ENCODE measurements around the gene WWOX. TPM values are rescaled to one million over a fixed set of nuclear protein-coding genes. Genes with fewer than 3 reads are reported as not detected.

Gene WWOX
- total and polyA plus RNA-seq, 4 experiments from 2014 or later = 10.4 to 23.1 (median 17.5) TPM

- Mint-ChIP-seq H3K4me1 (peaks cover 0 to 4% (median 0%) of the 10 kb centered on the region in 4 donors), H3K27ac (no peak overlapping the region), H3K27me3 (no peaks in the 10 kb centered on the region), H3K36me3 (no peaks in the 10 kb centered on the region), H3K4me3 (no peak overlapping the region), H3K9me3 (no peaks in the 10 kb centered on the region)
- Histone ChIP-seq H3K4me3 (ENCODE audit: low read length in 2 of 2) (no peak overlapping the region), H3K4me1 (ENCODE audit: insufficient read depth, low read length) (no peaks in the 10 kb centered on the region), H3K27ac (ENCODE audit: low read depth, low read length) (no peak overlapping the region), H3K27me3 (ENCODE audit: insufficient read depth, low read length) (no peaks in the 10 kb centered on the region), H3K36me3 (ENCODE audit: insufficient read depth, low read length) (no peaks in the 10 kb centered on the region), H3K9me3 (ENCODE audit: control insufficient read depth in 1 of 2, low read length in 2 of 2) (no peaks in the 10 kb centered on the region)
- ChIA-PET CTCF (ENCODE audit: partially characterized antibody) (no interaction called here), POLR2A (ENCODE audit: partially characterized antibody) (no interaction called here)
- intact Hi-C loops (cut with micrococcal nuclease) = no loop called here
- DNase-seq = no peak
Measured at GRCh38 chr16:78476615-78477014, 377.2 kb downstream of the WWOX start.

GRCh38 chr16:78478267-78478861 lies 378.9 kb downstream of the WWOX start:
- no peak overlapping the region for H3K4me3 Mint-ChIP-seq
- no peaks in the 10 kb centered on the region for H3K9me3 Mint-ChIP-seq
- H3K9me3 ChIP-seq (ENCODE audit: control insufficient read depth in 1 of 2, low read length in 2 of 2) = no peaks in the 10 kb centered on the region
- peaks cover 0 to 4% (median 0%) of the 10 kb centered on the region in 4 donors for H3K4me1 Mint-ChIP-seq
- no peak overlapping the region for H3K27ac Mint-ChIP-seq
- no peaks in the 10 kb centered on the region for H3K4me1 ChIP-seq (ENCODE audit: insufficient read depth, low read length)
- ChIA-PET CTCF (ENCODE audit: partially characterized antibody) (no interaction called here), POLR2A (ENCODE audit: partially characterized antibody) (no interaction called here)
- no peaks in the 10 kb centered on the region for H3K27me3 ChIP-seq (ENCODE audit: insufficient read depth, low read length)
- no peaks in the 10 kb centered on the region for H3K27me3 Mint-ChIP-seq
- DNase-seq = peak in 4 of 5 donors; percentile 2 to 9 (median 5)
- no peak overlapping the region for H3K4me3 ChIP-seq (ENCODE audit: low read length in 2 of 2)
- H3K27ac ChIP-seq (ENCODE audit: low read depth, low read length) = no peak overlapping the region
- H3K36me3 Mint-ChIP-seq = no peaks in the 10 kb centered on the region
- intact Hi-C loops (cut with micrococcal nuclease) = loop anchor here (1.0 kb wide), 1 partner anchor 1124 kb away; no protein-coding TSS in a partner anchor
- no peaks in the 10 kb centered on the region for H3K36me3 ChIP-seq (ENCODE audit: insufficient read depth, low read length)

- no peaks in the 10 kb centered on the region for H3K9me3 Mint-ChIP-seq
- H3K4me1 Mint-ChIP-seq = peaks cover 0 to 1% (median 0%) of the 10 kb centered on the region in 4 donors
- intact Hi-C loops (cut with micrococcal nuclease) = no loop called here
- no peak overlapping the region for H3K4me3 Mint-ChIP-seq
- no peaks in the 10 kb centered on the region for H3K36me3 Mint-ChIP-seq
- no peaks in the 10 kb centered on the region for H3K27me3 Mint-ChIP-seq
- ChIA-PET POLR2A (ENCODE audit: partially characterized antibody) (no interaction called here), CTCF (ENCODE audit: partially characterized antibody) (no interaction called here)
- H3K27ac ChIP-seq (ENCODE audit: low read depth, low read length) = no peak overlapping the region
- DNase-seq = no peak
- no peaks in the 10 kb centered on the region for H3K27me3 ChIP-seq (ENCODE audit: insufficient read depth, low read length)
- H3K4me3 ChIP-seq (ENCODE audit: low read length in 2 of 2) = no peak overlapping the region
- H3K4me1 ChIP-seq (ENCODE audit: insufficient read depth, low read length) = no peaks in the 10 kb centered on the region
- no peaks in the 10 kb centered on the region for H3K36me3 ChIP-seq (ENCODE audit: insufficient read depth, low read length)
- no peaks in the 10 kb centered on the region for H3K9me3 ChIP-seq (ENCODE audit: control insufficient read depth in 1 of 2, low read length in 2 of 2)
- no peak overlapping the region for H3K27ac Mint-ChIP-seq
Measured at GRCh38 chr16:78479723-78480122, 380.3 kb downstream of the WWOX start.

- no peaks in the 10 kb centered on the region for H3K9me3 Mint-ChIP-seq
- no peaks in the 10 kb centered on the region for H3K36me3 Mint-ChIP-seq
- Histone ChIP-seq H3K4me1 (ENCODE audit: insufficient read depth, low read length) (no peaks in the 10 kb centered on the region), H3K9me3 (ENCODE audit: control insufficient read depth in 1 of 2, low read length in 2 of 2) (no peaks in the 10 kb centered on the region), H3K4me3 (ENCODE audit: low read length in 2 of 2) (no peak overlapping the region), H3K36me3 (ENCODE audit: insufficient read depth, low read length) (no peaks in the 10 kb centered on the region), H3K27ac (ENCODE audit: low read depth, low read length) (no peak overlapping the region), H3K27me3 (ENCODE audit: insufficient read depth, low read length) (no peaks in the 10 kb centered on the region)
- H3K27me3 Mint-ChIP-seq = no peaks in the 10 kb centered on the region
- DNase-seq = no peak
- no peaks in the 10 kb centered on the region for H3K4me1 Mint-ChIP-seq
- intact Hi-C loops (cut with micrococcal nuclease) = no loop called here
- ChIA-PET POLR2A (ENCODE audit: partially characterized antibody) (no interaction called here), CTCF (ENCODE audit: partially characterized antibody) (no interaction called here)
- no peak overlapping the region for H3K27ac Mint-ChIP-seq
- no peak overlapping the region for H3K4me3 Mint-ChIP-seq
Measured at GRCh38 chr16:78480588-78480987, 381.1 kb downstream of the WWOX start.

GRCh38 chr16:78483124-78483992 lies 383.9 kb downstream of the WWOX start:
- no peak overlapping the region for H3K27ac ChIP-seq (ENCODE audit: low read depth, low read length)
- ChIA-PET CTCF (ENCODE audit: partially characterized antibody) (interaction anchor here (0.6 to 1.0 kb wide), 2 partner anchors 21 to 1119 kb away, joined by 3 read pairs; no protein-coding TSS in a partner anchor), POLR2A (ENCODE audit: partially characterized antibody) (no interaction called here)
- no peak overlapping the region for H3K4me3 ChIP-seq (ENCODE audit: low read length in 2 of 2)
- no peaks in the 10 kb centered on the region for H3K4me1 ChIP-seq (ENCODE audit: insufficient read depth, low read length)
- intact Hi-C loops (cut with micrococcal nuclease) = no loop called here
- Mint-ChIP-seq H3K36me3 (no peaks in the 10 kb centered on the region), H3K9me3 (peaks cover 0 to 2% (median 0%) of the 10 kb centered on the region in 8 donors), H3K4me1 (no peaks in the 10 kb centered on the region), H3K27me3 (no peaks in the 10 kb centered on the region), H3K27ac (no peak overlapping the region), H3K4me3 (no peak overlapping the region)
- H3K9me3 ChIP-seq (ENCODE audit: control insufficient read depth in 1 of 2, low read length in 2 of 2) = no peaks in the 10 kb centered on the region
- no peaks in the 10 kb centered on the region for H3K27me3 ChIP-seq (ENCODE audit: insufficient read depth, low read length)
- no peak for DNase-seq
- H3K36me3 ChIP-seq (ENCODE audit: insufficient read depth, low read length) = no peaks in the 10 kb centered on the region

GRCh38 chr16:78484509-78485058 lies 385.1 kb downstream of the WWOX start:
- H3K27me3 Mint-ChIP-seq = no peaks in the 10 kb centered on the region
- H3K4me3 Mint-ChIP-seq = no peak overlapping the region
- Histone ChIP-seq H3K27me3 (ENCODE audit: insufficient read depth, low read length) (no peaks in the 10 kb centered on the region), H3K27ac (ENCODE audit: low read depth, low read length) (no peak overlapping the region), H3K4me1 (ENCODE audit: insufficient read depth, low read length) (no peaks in the 10 kb centered on the region), H3K4me3 (ENCODE audit: low read length in 2 of 2) (no peak overlapping the region), H3K9me3 (ENCODE audit: control insufficient read depth in 1 of 2, low read length in 2 of 2) (no peaks in the 10 kb centered on the region), H3K36me3 (ENCODE audit: insufficient read depth, low read length) (no peaks in the 10 kb centered on the region)
- DNase-seq = no peak
- no peaks in the 10 kb centered on the region for H3K4me1 Mint-ChIP-seq
- peaks cover 0 to 2% (median 0%) of the 10 kb centered on the region in 8 donors for H3K9me3 Mint-ChIP-seq
- POLR2A ChIA-PET (ENCODE audit: partially characterized antibody) = no interaction called here
- intact Hi-C loops (cut with micrococcal nuclease) = no loop called here
- no peak overlapping the region for H3K27ac Mint-ChIP-seq
- no peaks in the 10 kb centered on the region for H3K36me3 Mint-ChIP-seq
- CTCF ChIA-PET (ENCODE audit: partially characterized antibody) = interaction anchor here (0.5 to 1.0 kb wide), 2 partner anchors 19 to 1884 kb away, joined by 3 read pairs; no protein-coding TSS in a partner anchor

GRCh38 chr16:78485188-78485916 lies 385.9 kb downstream of the WWOX start:
- Mint-ChIP-seq H3K4me3 (no peak overlapping the region), H3K4me1 (no peaks in the 10 kb centered on the region), H3K9me3 (peaks cover 0 to 2% (median 0%) of the 10 kb centered on the region in 8 donors), H3K27ac (no peak overlapping the region), H3K27me3 (no peaks in the 10 kb centered on the region), H3K36me3 (no peaks in the 10 kb centered on the region)
- Histone ChIP-seq H3K36me3 (ENCODE audit: insufficient read depth, low read length) (no peaks in the 10 kb centered on the region), H3K4me3 (ENCODE audit: low read length in 2 of 2) (no peak overlapping the region), H3K4me1 (ENCODE audit: insufficient read depth, low read length) (no peaks in the 10 kb centered on the region), H3K27me3 (ENCODE audit: insufficient read depth, low read length) (no peaks in the 10 kb centered on the region), H3K9me3 (ENCODE audit: control insufficient read depth in 1 of 2, low read length in 2 of 2) (no peaks in the 10 kb centered on the region), H3K27ac (ENCODE audit: low read depth, low read length) (no peak overlapping the region)
- DNase-seq = no peak
- ChIA-PET CTCF (ENCODE audit: partially characterized antibody) (no interaction called here), POLR2A (ENCODE audit: partially characterized antibody) (no interaction called here)
- intact Hi-C loops (cut with micrococcal nuclease) = no loop called here
